Measurements from ENCODE around the gene SPATA32.

Gene SPATA32

GRCh38 chr17:45263477-45263860, 1.6 kb upstream of the SPATA32 start:
- Mint-ChIP-seq H3K9me3 (no peaks in the 10 kb centered on the region), H3K27ac (peak overlapping the region in 1 of 3 experiments; percentile 63), H3K4me3 (no peak overlapping the region), H3K27me3 (ENCODE audit: low read depth) (peaks cover 11% of the 10 kb centered on the region), H3K4me1 (peaks cover 14% of the 10 kb centered on the region), H3K36me3 (ENCODE audit: low read depth) (peaks cover 15% of the 10 kb centered on the region)
- TF ChIP-seq CTCF (IDR thresholded peaks at IDR 0.05; ENCODE audit: unreplicated experiment in 3 of 3), result no peak

- no peak for TF ChIP-seq CTCF (IDR thresholded peaks at IDR 0.05; ENCODE audit: unreplicated experiment in 3 of 3)
- peak overlapping the region; percentile 63 to 79 (median 76) for H3K27ac Mint-ChIP-seq
- peaks cover 12% of the 10 kb centered on the region for H3K36me3 Mint-ChIP-seq (ENCODE audit: low read depth)
- peak overlapping the region; percentile 73 to 78 (median 75) for H3K4me3 Mint-ChIP-seq
- H3K27me3 Mint-ChIP-seq (ENCODE audit: low read depth), result peaks cover 17% of the 10 kb centered on the region
- peaks cover 14% of the 10 kb centered on the region for H3K4me1 Mint-ChIP-seq
- H3K9me3 Mint-ChIP-seq, result no peaks in the 10 kb centered on the region
Observed at GRCh38 chr17:45262516-45263476, 902 bp upstream of the SPATA32 start.

GRCh38 chr17:45260204-45260783, 1.6 kb downstream of the SPATA32 start:
- Mint-ChIP-seq H3K4me1 (peaks cover 14% of the 10 kb centered on the region), H3K36me3 (ENCODE audit: low read depth) (no peaks in the 10 kb centered on the region), H3K27ac (no peak overlapping the region), H3K27me3 (ENCODE audit: low read depth) (peaks cover 31% of the 10 kb centered on the region), H3K4me3 (peak overlapping the region; percentile 4 to 44 (median 10)), H3K9me3 (no peaks in the 10 kb centered on the region)
- TF ChIP-seq CTCF (IDR thresholded peaks at IDR 0.05; ENCODE audit: unreplicated experiment in 3 of 3), result no peak

GRCh38 chr17:45258981-45259380, 2.9 kb downstream of the SPATA32 start:
- Mint-ChIP-seq H3K4me3 (no peak overlapping the region), H3K36me3 (ENCODE audit: low read depth) (no peaks in the 10 kb centered on the region), H3K27ac (no peak overlapping the region), H3K9me3 (no peaks in the 10 kb centered on the region), H3K27me3 (ENCODE audit: low read depth) (peaks cover 36% of the 10 kb centered on the region), H3K4me1 (peaks cover 14% of the 10 kb centered on the region)
- TF ChIP-seq CTCF (IDR thresholded peaks at IDR 0.05; ENCODE audit: unreplicated experiment in 3 of 3), result no peak

- H3K27ac Mint-ChIP-seq, result no peak overlapping the region
- no peaks in the 10 kb centered on the region for H3K9me3 Mint-ChIP-seq
- H3K27me3 Mint-ChIP-seq (ENCODE audit: low read depth), result peaks cover 45% of the 10 kb centered on the region
- peaks cover 4% of the 10 kb centered on the region for H3K4me1 Mint-ChIP-seq
- no peak overlapping the region for H3K4me3 Mint-ChIP-seq
- TF ChIP-seq CTCF (IDR thresholded peaks at IDR 0.05; ENCODE audit: unreplicated experiment in 3 of 3), result no peak
- H3K36me3 Mint-ChIP-seq (ENCODE audit: low read depth), result no peaks in the 10 kb centered on the region
Observed at GRCh38 chr17:45257115-45257514, 4.8 kb downstream of the SPATA32 start.
